Kasumi-1 (cell line): Measurements from ENCODE around the gene ZDHHC11.
"Not testable (repeated sequence)": the region's sequence is repeated elsewhere in the genome, so short reads cannot be mapped to it uniquely, and the experiment has no call there.

Experiments used
- DNase-seq, 2 experiments: peaks; one replicate each; lab custom pipeline; 2025; lab: John Stamatoyannopoulos, UW

The ZDHHC11 gene

GRCh38 chr5:845031-845675 is 5.6 kb downstream of the ZDHHC11 start:
- DNase-seq = not testable (repeated sequence)

- DNase-seq = not testable (repeated sequence)
Observed at GRCh38 chr5:844426-844825, 6.4 kb downstream of the ZDHHC11 start.

- DNase-seq = not testable (repeated sequence)
Observed at GRCh38 chr5:843926-844325, 6.9 kb downstream of the ZDHHC11 start.

GRCh38 chr5:843371-843770 is 7.4 kb downstream of the ZDHHC11 start:
- DNase-seq = not testable (repeated sequence)

- DNase-seq = not testable (repeated sequence)
Observed at GRCh38 chr5:842402-843221, 8.2 kb downstream of the ZDHHC11 start.

GRCh38 chr5:841531-842401 is 9.0 kb downstream of the ZDHHC11 start:
- not testable (repeated sequence) for DNase-seq

- DNase-seq = not testable (repeated sequence)
Observed at GRCh38 chr5:840974-841435, 9.8 kb downstream of the ZDHHC11 start.

GRCh38 chr5:840118-840973 is 10.4 kb downstream of the ZDHHC11 start:
- DNase-seq = not testable (repeated sequence)

GRCh38 chr5:838431-838851 is 12.3 kb downstream of the ZDHHC11 start:
- DNase-seq = not testable (repeated sequence)

GRCh38 chr5:837621-838121 is 13.1 kb downstream of the ZDHHC11 start:
- not testable (repeated sequence) for DNase-seq

GRCh38 chr5:835933-836612 is 14.7 kb downstream of the ZDHHC11 start:
- DNase-seq = not testable (repeated sequence)

GRCh38 chr5:834013-834412 is 16.8 kb downstream of the ZDHHC11 start:
- DNase-seq = not testable (repeated sequence)

GRCh38 chr5:828194-828593 is 22.6 kb downstream of the ZDHHC11 start:
- not testable (repeated sequence) for DNase-seq

GRCh38 chr5:825544-825943 is 25.2 kb downstream of the ZDHHC11 start:
- not testable (repeated sequence) for DNase-seq

- DNase-seq = no peak
Observed at GRCh38 chr5:821504-821903, 29.3 kb downstream of the ZDHHC11 start.

- no peak for DNase-seq
Observed at GRCh38 chr5:820245-820644, 30.5 kb downstream of the ZDHHC11 start.

- no peak for DNase-seq
Observed at GRCh38 chr5:819078-819477, 31.7 kb downstream of the ZDHHC11 start.

- no peak for DNase-seq
Observed at GRCh38 chr5:816176-816575, 34.6 kb downstream of the ZDHHC11 start.

GRCh38 chr5:815449-815848 is 35.3 kb downstream of the ZDHHC11 start:
- DNase-seq = no peak

GRCh38 chr5:813575-813974 is 37.2 kb downstream of the ZDHHC11 start:
- not testable (repeated sequence) for DNase-seq
